Esophagus squamous epithelium (tissue), 4 donors: ENCODE results near the gene TOGARAM1.

Experiments used
- CTCF ChIP-seq, 6 experiments: fragments of 450-650 bp in 4 of 6; fragments of 200-600 bp in 2 of 6; sonication (generic) in 2 of 6; IDR thresholded peaks; one replicate each; pipeline ENCODE4 v1.5.1; 2016 to 2019; ENCODE audit warnings: antibody characterized with exemption in 6 of 6, mild to moderate bottlenecking in 4 of 6, moderate library complexity in 4 of 6
- POLR2A ChIP-seq, 4 donors: fragments of 450-650 bp; IDR thresholded peaks; one replicate each; pipeline ENCODE4 v1.6.1; 2017; ENCODE audit warnings: antibody characterized with exemption in 4 of 4, mild to moderate bottlenecking in 4 of 4, moderate library complexity in 3 of 4

- TF ChIP-seq POLR2A (IDR thresholded peaks at IDR 0.05) (no peak), CTCF (IDR thresholded peaks at IDR 0.05) (no peak)
These were observed 19.6 kb upstream of the TOGARAM1 start for GRCh38 chr14:44942436-44942835.
